Epithelial cell of esophagus (primary cell): Measurements from ENCODE around the gene PARP11.

Source experiments
- DNase-seq: peaks from one replicate; pipeline ENCODE4 v3.0.0; 2010; ENCODE audit warnings: low read depth
- H3K4me3 ChIP-seq: 2 replicates; pipeline ENCODE4 v1.5.1; 2011; ENCODE audit warnings: mild to moderate bottlenecking, low read length, control low read depth
- CTCF ChIP-seq: IDR thresholded peaks from 2 replicates; pipeline ENCODE4 v1.5.1; 2011; ENCODE audit warnings: low read depth, mild to moderate bottlenecking, low read length, control low read depth, inconsistent platforms; ENCODE audit not compliant: insufficient read depth; ENCODE audit errors: missing control alignments

PARP11 gene

DNA sequence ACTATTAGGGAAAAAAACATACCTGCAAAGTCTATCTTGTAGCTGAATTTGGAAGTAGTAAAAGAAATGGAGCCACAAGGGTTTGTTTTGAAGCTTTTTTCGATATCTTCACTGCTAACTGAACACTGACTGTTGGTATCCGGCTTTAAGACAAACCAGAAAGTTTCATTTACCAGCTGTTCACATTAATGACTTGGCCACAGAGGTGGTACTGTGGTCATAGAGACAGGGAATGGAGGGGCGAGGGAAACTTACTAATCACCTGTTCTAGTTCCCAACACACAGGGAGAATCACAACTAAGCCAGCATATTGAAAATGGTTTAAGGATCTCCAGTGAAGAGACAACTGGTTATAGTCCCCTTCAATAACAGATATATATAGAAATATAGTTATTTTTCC is 44.3 kb downstream of the PARP11 start:
- H3K4me3 ChIP-seq = no peak overlapping the region
- no peak for TF ChIP-seq CTCF

DNA sequence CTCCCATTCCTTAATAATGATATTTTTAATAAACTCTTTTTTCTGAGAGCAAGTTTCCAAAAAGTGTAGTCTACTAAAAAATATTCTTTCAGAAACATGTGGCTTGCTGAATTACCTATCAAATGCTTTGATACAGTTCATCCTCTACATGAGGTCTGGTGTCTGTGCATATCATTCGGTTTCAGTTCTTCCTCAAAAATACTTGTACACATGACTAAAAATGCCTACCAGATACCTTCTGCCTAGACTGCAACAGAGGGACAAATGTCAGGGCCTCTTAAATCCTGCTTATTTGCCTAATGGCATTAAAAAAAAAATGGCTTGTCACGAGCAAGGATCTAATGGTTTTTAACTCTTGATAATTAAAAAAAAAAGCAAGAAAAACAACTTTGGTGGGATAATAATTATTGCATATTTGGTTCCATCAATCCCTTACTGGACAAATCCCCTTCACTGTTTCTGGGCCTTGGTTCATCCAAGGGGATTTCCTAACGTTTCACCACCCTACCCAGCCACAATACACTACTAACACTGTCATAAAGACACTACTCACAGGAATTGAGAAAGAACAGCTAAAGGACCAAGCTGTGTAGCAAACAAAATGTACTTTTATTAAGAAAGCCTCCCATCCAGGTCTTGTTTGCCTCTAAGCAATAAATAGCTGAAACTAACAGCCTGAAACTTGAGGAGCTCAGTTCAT is 45.7 kb downstream of the PARP11 start:
- no peak overlapping the region for H3K4me3 ChIP-seq
- no peak for DNase-seq
- no peak for TF ChIP-seq CTCF

More for the DNA sequence above, 44.3 kb downstream of the PARP11 start:
- no peak for DNase-seq

GRCh38 chr12:3821441-3821840 is 51.8 kb downstream of the PARP11 start:
- DNase-seq = no peak
- TF ChIP-seq CTCF = no peak
- H3K4me3 ChIP-seq = no peak overlapping the region

- no peak for TF ChIP-seq CTCF
- peak; percentile 57 for DNase-seq
- no peak overlapping the region for H3K4me3 ChIP-seq
Observed at GRCh38 chr12:3820122-3820521, 53.1 kb downstream of the PARP11 start.

DNA sequence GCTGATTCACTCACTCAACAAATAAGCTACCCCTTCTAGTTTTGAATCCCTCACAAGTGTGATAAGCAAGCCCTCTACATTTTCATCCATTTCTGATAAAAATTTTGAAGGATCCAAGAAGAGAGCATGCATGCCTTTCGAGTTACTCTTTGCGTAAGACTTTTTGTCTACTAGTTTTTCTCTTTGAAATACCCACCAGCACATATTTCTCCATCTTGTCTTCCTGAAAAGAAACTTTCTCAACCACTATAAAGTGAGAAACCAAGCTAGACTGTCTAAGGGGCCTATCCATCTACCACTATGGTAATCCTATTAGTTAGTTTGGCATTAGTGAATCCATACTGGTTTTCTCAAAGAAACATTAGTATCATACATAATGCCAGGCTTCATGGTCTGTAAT is 56.9 kb downstream of the PARP11 start:
- no peak for TF ChIP-seq CTCF
- no peak overlapping the region for H3K4me3 ChIP-seq
- no peak for DNase-seq

DNA sequence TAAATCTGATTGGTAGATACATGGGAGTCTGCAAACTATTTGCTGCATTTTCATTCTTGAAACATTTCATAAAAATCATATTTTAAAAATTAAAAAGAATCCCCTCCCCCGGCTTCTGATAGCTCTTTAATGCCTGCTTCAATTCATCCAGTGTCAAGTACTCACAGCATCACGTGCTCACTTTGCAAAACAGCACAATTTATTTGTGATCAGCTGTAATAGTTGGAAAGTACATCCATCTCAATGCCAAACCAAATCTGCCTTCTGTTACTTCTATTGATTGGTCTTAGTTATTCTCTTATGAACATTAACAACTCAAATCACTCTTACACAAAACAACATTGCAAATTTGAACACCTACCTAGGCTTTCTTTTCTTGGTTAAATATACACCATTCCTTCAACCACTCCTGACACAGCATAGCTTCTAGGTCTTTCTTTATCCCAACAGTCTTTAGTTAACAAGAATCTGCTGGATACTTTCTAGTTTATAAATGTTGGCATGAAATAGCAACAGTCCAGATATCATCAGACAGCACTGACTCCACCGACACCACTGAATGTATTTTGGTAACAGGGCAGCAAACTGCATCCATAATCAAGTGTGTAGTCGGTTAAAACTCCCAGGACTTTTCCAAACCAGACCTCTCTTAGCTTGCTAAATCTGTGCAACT is 58.0 kb downstream of the PARP11 start:
- no peak overlapping the region for H3K4me3 ChIP-seq
- DNase-seq = no peak
- TF ChIP-seq CTCF = no peak

DNA sequence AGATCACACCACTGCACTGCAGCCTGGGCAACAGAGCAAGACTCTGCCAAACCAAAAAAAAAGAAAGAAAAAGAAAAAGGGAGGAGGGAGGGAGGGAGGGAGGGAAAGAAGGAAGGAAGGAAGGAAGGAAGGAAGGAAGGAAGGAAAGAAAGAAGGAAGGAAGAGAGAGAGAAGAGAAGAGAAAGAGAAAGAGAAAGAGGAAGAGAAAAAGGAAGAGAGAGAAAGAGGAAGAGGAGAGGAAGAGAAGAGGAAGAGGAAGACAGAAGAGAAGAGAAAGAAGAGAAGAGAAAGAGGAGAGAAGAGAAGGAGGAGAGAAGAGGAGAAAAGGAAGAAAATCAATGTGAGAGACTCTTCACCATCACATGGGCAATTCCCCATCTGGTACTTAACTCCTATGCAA is 62.7 kb downstream of the PARP11 start:
- TF ChIP-seq CTCF = no peak
- DNase-seq = no peak
- H3K4me3 ChIP-seq = no peak overlapping the region
